ENCODE results near the gene PNMA8C.
"Not testable (repeated sequence)": the region's sequence is repeated elsewhere in the genome, so short reads cannot be mapped to it uniquely, and the experiment has no call there.

Gene PNMA8C

DNA sequence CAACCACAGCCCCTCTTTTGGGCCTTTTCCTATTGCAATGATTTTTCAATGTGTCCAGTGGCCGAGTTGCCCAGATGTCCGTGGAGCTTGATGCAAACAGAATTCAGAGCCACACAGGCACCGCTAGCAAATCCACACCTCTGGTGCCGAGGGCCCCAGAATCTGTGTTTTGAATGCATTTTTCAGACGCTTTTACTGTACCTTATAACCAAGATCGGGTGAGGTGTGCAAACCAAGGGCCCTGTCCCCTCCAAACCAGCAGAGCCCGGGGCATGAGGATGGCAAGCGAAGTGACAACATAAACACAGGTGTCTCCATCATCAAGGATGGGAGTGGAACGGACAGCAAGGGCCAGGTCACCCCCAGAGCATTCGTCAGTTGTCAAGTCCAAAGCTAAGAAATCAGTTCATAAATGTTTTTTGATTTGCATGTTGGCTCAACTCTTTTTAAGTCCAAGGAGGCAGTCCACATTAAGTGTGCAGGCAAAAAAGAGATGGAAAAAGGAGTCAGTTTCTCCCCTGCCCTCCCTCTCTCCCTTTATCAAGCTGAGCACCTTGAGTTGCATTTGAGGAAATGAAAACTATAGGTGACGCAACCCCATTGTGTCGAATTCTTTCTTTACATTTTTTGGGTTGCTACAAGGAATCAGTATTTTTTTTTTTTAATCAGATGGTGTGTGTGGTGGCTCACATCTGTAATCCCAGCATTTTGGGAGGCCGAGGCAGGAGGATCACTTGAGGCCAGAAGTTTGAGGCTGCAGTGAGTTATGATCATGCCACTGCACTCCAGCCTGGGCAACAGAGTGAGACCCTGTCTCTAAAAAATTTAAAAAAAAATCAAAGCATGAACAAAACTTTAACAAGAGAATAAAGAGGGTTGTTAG is 18.3 kb downstream of the PNMA8C start:
- DNase-seq, result no peak

GRCh38 chr19:46409191-46409590 is 19.5 kb downstream of the PNMA8C start:
- no peak for DNase-seq

- DNase-seq, result no peak
These were observed 20.1 kb downstream of the PNMA8C start for GRCh38 chr19:46408664-46409039.

DNA sequence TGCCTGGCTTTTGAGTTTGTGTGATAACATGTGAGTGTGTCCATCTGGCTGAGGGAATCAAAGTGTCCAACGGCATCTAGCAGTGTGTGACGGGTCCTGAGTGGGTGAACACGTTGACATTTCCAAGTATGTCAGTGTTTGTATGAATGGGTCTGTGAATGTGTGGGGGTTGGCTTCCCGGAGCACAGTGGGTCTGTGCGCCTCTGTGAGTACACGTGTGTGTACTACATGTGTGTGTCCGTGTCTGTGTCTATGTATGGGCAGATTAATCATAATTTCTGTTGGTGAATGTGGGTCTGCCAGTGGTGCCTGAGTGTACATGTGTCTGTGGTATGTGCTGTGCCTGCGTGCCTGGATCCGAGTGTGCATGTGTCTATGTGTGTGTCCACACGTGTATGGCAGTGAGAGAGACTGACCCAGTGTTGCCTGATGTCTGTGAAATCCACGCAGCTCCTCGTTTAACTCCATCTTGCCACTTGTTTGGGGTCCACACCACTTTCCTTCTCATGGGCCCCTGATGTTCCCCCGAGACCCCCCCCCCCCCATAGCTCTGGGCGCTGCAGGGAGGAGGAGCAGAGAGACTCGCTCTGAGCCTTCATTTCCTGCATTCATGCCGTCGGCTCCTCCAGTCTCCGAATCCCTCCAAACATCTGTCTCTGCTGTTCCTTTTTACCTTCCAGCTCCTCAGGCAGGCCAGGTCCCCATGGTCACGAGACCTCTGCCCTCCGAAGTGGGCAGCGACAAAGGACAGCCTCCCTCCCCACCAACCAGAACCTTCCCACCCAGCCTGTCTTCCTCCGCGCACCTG is 20.7 kb downstream of the PNMA8C start:
- DNase-seq, result no peak

GRCh38 chr19:46406976-46407375 is 21.8 kb downstream of the PNMA8C start:
- DNase-seq, result no peak

DNA sequence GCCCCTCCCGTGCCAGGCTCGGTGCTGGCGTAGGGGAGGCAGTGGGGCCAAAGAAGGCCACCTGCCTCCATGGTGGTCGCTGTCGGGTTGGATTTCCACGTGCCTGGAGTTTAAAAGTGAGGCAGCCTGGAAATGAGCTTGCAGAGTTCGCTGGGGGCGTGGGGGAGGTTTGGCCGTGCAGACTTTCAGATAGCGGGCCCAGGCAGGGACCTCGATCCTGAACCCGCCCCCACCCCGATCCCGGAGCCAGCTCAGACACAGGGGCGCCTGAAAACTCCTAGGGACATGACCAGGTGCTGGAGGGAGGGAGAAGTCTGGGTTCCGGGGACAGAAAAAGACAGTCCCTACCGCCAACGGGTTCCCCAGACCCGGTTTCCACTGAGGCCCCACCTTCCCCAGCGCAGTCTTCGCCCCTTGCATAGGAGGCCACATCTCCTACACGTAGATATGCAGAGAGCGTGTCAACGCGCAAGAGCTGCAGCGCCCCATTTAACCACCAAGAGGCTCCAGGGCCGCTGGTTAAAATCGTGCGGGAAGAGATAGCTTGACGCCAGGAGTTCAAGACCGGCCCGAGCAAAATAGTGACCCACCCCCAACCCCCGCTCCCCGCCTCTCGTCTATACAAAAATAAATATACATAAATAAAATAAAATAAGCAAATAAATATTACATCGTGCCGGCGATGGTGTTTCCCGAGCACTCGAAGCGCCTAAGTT is 23.8 kb downstream of the PNMA8C start:
- DNase-seq, result no peak

- no peak for DNase-seq
These were observed 24.5 kb downstream of the PNMA8C start for GRCh38 chr19:46404055-46404752.

- no peak for DNase-seq
These were observed 26.0 kb downstream of the PNMA8C start for GRCh38 chr19:46402725-46403124.

- not testable (repeated sequence) for DNase-seq
These were observed 30.8 kb downstream of the PNMA8C start for GRCh38 chr19:46397801-46398479.

- no peak for DNase-seq
These were observed 34.3 kb downstream of the PNMA8C start for GRCh38 chr19:46394402-46394797.

- no peak for DNase-seq
These were observed 35.0 kb downstream of the PNMA8C start for GRCh38 chr19:46393456-46394401.

DNA sequence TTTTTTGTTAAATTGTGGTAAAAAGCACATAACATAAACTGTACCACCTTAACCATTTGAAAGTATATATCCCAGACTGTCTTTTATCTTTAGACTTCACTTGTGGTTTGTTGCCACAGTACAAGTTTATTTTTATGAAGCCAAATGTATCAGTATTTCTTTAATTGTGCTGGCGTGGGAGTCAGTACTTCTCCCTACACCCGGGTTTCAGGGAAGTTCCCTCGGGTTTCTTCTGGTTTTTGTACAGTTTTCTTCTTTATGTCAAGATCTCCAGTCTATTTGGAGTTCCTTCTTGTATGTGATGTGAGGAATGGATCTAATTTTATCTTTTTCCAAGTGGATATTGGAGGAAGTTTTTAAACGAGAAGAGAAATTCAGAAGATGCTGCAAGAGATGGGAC is 35.9 kb downstream of the PNMA8C start:
- no peak for DNase-seq

DNA sequence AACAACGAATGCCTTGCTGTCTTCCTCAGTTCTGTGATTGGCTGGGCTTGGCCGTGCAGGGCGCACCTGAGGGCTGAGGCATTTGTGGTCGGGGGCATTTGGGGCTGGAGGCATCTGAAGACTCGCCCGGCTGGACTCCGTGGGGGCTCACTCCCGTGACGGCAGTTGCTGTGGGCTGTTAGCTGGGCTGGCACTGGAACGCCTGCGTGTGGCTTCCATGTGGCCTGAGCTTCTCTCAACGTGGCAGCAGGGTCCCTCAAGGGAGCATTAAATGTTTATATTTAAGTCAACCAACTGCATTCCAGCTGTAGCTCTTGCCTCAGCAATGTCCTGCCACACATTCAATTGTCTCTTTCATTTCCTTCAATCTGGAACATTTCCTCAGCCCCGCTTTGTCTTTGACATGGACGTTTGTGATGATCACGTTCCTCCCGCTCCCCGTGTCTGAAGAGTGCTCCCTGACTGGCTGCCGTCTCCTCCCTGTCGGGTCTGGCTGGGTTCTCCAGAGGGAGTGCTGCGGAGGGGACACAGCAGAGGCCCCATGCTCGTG is 36.4 kb downstream of the PNMA8C start:
- no peak for DNase-seq

DNA sequence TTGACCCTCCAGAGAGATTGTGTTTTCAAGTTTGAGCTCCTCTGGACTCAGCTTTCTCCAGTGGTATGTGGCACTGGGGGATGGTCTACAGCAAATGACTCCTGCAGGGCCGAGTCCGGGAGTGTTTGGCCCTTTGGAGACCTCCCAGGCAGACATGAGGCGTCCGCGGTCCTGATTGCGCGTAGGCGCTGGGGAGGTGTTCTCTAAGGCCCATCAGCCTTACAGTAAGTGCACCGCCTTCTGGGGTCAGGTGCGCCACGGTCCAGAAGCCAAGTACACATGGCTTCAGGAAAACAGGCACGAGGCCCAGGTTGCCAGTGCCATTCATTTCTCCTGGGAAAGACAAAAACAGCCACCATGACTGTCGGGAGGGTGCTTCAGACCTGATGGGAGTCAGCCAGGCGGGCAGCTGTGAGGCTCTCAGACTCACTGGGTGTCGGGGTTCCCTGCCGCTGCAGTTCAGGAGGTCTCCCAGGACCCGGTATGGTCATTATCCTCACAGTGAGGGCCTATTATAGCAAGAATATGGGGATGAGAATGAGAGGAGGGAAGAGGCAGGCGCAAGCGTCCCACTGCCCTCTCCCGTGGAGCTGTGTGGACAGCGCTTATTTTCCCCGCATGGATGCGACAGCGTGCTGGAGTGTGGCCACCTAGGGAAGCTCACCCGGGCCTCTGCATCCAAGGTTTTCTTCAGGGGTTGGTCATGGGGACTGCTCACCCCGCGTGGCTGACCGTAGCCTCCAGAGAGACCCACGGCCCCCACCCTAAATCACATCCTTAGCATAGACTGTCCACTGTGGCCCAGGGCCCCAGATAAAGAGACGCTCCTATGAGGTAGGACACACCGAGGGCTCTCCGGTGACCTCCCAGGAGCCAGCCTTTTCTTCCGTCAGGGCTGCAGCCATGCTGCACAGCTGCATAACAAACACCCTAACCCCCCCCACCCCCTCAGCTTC is 37.2 kb downstream of the PNMA8C start:
- DNase-seq, result no peak

DNA sequence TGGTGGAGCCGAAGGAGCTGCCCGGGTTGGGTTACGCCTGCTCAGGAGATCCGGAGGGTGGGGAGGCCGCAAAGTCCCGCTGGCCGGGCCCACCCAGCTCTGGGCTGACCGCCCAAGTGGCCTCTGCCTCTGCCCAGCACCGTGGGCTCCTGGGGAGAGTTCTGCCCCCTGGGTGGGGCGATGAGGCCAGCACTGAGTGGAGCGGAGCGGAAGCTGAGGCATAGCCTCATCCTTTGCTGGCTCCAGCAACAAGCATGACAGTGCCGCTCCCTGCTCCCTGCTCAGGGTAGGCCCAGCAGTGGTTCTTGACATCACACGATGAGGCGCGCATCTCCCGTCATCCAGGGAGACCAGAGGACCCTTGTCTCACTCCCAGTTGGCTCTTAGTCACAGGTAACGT is 37.9 kb downstream of the PNMA8C start:
- DNase-seq, result no peak

DNA sequence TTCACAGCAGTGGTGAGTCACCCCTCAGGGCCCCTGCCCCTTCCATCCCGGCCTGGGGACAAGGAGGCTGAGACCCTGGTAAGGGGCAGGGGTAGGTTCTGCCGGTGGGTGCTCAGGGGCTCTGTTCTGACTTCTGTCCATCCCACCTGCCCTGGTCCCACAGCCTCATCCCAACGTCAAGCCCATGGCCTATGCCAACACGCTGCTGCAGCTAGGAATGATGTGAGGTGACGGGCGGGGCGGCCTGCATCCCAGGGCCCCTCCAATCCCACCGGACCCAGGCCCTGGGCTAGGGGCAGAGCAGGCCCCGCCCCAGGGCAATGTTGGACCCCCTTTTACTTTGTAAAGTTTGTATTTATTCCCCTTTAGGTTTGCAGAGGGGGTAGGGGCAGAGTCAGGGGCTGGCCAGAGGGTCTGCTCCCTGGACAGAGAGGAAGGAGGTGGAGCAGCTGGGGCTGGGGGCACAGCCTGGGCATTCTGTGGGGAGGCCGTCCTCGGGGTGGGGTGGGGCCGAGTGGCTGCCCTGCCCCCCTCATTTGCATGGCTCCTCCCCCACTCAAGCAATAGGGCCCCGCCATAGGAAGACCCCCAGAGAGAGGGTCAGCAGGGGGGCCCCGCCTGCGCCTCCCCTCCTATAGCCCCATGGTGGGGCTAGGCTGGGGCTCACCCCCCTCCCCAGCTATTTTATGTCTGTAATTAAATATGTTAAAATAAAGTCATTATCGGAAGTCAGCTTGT is 38.4 kb downstream of the PNMA8C start:
- no peak for DNase-seq

GRCh38 chr19:46388311-46389095 is 40.2 kb downstream of the PNMA8C start:
- DNase-seq, result no peak

DNA sequence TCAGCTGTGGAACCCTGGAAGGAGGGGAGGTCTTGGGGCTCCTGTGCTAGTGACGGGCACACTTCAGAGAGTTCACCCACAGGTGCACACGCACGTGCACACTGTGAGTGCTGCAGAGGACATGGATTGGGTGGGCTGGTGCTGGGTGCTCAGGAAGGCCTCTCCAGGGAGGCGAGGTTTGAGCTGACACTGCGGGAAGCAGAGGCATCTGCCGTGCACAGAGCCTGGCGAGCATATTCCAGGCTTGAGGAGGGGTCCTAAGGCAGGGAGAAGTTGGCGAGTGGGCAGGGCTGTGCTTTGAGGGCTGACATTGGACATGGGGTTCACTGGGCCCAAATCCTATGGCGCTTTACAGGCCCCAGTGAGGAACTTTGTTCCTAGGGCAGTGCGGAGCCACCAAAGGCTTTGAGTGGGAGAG is 41.0 kb downstream of the PNMA8C start:
- DNase-seq, result no peak

Data from NCI-H1092 treated with DMSO at 0.1 percent for 48 hours (cell line).